WTC11 (cell line): Measurements from ENCODE around the gene ZNF200. TPM values are rescaled to one million over a fixed set of nuclear protein-coding genes. Genes with fewer than 3 reads are reported as not detected.

Experiments
- ATAC-seq: fragments of 200-7000 bp; cut with Tn5 transposase; 2 replicates; pipeline ENCODE4 v1.10.0; 2021; ENCODE audit warnings: mild to moderate bottlenecking, moderate library complexity
- CTCF ChIA-PET: fragments of 300-600 bp; sonication (Branson Sonifier 250); formaldehyde crosslinking; loops from one replicate; lab custom pipeline; 2021; ENCODE audit warnings: antibody characterized with exemption; lab: Charles Lee
- POLR2A ChIA-PET: fragments of 350-600 bp; sonication (Branson Sonifier 250); formaldehyde crosslinking; loops from one replicate; lab custom pipeline; 2021; ENCODE audit warnings: antibody characterized with exemption; lab: Charles Lee
- DNase-seq: peaks from one replicate; pipeline ENCODE4 v3.0.0; 2021; ENCODE audit warnings: low spot score
- H3K27ac Mint-ChIP-seq: 2 replicates; pipeline ENCODE4 v1.8.0; 2021; ENCODE audit warnings: mixed read lengths
- H3K27me3 Mint-ChIP-seq: 2 replicates; pipeline ENCODE4 v1.8.0; 2021; ENCODE audit warnings: low read depth, mild to moderate bottlenecking, moderate library complexity, mixed read lengths
- H3K36me3 Mint-ChIP-seq: 2 replicates; pipeline ENCODE4 v1.8.0; 2021; ENCODE audit warnings: mixed read lengths
- H3K4me1 Mint-ChIP-seq: 2 replicates; pipeline ENCODE4 v1.8.0; 2022; ENCODE audit warnings: mixed read lengths
- H3K4me3 Mint-ChIP-seq: 2 replicates; pipeline ENCODE4 v1.8.0; 2021; ENCODE audit warnings: mild to moderate bottlenecking, moderate library complexity, mixed read lengths
- H3K9me3 Mint-ChIP-seq: 2 replicates; pipeline ENCODE4 v1.8.0; 2021; ENCODE audit warnings: mixed read lengths
- ATF2 ChIP-seq: sonication (generic); formaldehyde crosslinking; IDR thresholded peaks from 2 replicates; pipeline ENCODE4 v1.8.1; 2022; ENCODE audit warnings: low read depth, missing genetic modification reagents, borderline replicate concordance
- ATF3 ChIP-seq: sonication (generic); formaldehyde crosslinking; conservative IDR thresholded peaks from 2 replicates; pipeline ENCODE4 v1.8.1; 2022; ENCODE audit warnings: mild to moderate bottlenecking, missing genetic modification reagents
- CBFB ChIP-seq: sonication (generic); formaldehyde crosslinking; IDR thresholded peaks from 2 replicates; pipeline ENCODE4 v1.8.1; 2022; ENCODE audit warnings: mild to moderate bottlenecking, low read depth, missing genetic modification reagents
- E2F1 ChIP-seq: sonication (generic); formaldehyde crosslinking; IDR thresholded peaks from 2 replicates; pipeline ENCODE4 v1.8.0; 2022; ENCODE audit warnings: mild to moderate bottlenecking, missing genetic modification reagents
- E2F4 ChIP-seq: sonication (generic); formaldehyde crosslinking; IDR thresholded peaks from 2 replicates; pipeline ENCODE4 v1.8.1; 2022; ENCODE audit warnings: low read depth, mild to moderate bottlenecking, moderate library complexity, missing genetic modification reagents, borderline replicate concordance
- FOXK1 ChIP-seq: sonication (generic); formaldehyde crosslinking; IDR thresholded peaks from 2 replicates; pipeline ENCODE4 v1.8.0; 2022; ENCODE audit warnings: mild to moderate bottlenecking, moderate library complexity, missing genetic modification reagents
- IRF1 ChIP-seq: sonication (generic); formaldehyde crosslinking; IDR thresholded peaks from 2 replicates; pipeline ENCODE4 v1.8.0; 2023; ENCODE audit warnings: missing genetic modification reagents
- JAZF1 ChIP-seq: fragments of 250-450 bp; sonication (Bioruptor Pico); IDR thresholded peaks from 2 replicates; pipeline ENCODE4 v1.9.0; 2021; ENCODE audit warnings: moderate library complexity, mild to moderate bottlenecking, inconsistent platforms
- JUN ChIP-seq: sonication (generic); formaldehyde crosslinking; IDR thresholded peaks from 2 replicates; pipeline ENCODE4 v1.8.0; 2023; ENCODE audit warnings: mild to moderate bottlenecking, missing genetic modification reagents
- MYBL2 ChIP-seq: sonication (generic); formaldehyde crosslinking; IDR thresholded peaks from 2 replicates; pipeline ENCODE4 v1.8.1; 2023; ENCODE audit warnings: mild to moderate bottlenecking, moderate library complexity, missing genetic modification reagents
- NR2C2 ChIP-seq: sonication (generic); formaldehyde crosslinking; IDR thresholded peaks from 2 replicates; pipeline ENCODE4 v1.8.0; 2022; ENCODE audit warnings: mild to moderate bottlenecking, missing genetic modification reagents
- NR3C1 ChIP-seq: sonication (generic); formaldehyde crosslinking; conservative IDR thresholded peaks from 2 replicates; pipeline ENCODE4 v1.8.1; 2023; ENCODE audit warnings: low read depth, mild to moderate bottlenecking, missing genetic modification reagents
- PRDM15 ChIP-seq: sonication (generic); formaldehyde crosslinking; IDR thresholded peaks from 2 replicates; pipeline ENCODE4 v1.8.0; 2022; ENCODE audit warnings: missing genetic modification reagents
- TCF7 ChIP-seq: sonication (generic); formaldehyde crosslinking; IDR thresholded peaks from 2 replicates; pipeline ENCODE4 v1.8.0; 2022; ENCODE audit warnings: mild to moderate bottlenecking, low read depth, missing genetic modification reagents, moderate library complexity
- TEAD4 ChIP-seq: sonication (generic); formaldehyde crosslinking; IDR thresholded peaks from 2 replicates; pipeline ENCODE4 v1.8.0; 2022; ENCODE audit warnings: mild to moderate bottlenecking, missing genetic modification reagents
- USF2 ChIP-seq: sonication (generic); formaldehyde crosslinking; IDR thresholded peaks from 2 replicates; pipeline ENCODE4 v1.8.1; 2023; ENCODE audit warnings: mild to moderate bottlenecking, missing genetic modification reagents, moderate library complexity
- ZNF121 ChIP-seq: sonication (generic); formaldehyde crosslinking; IDR thresholded peaks from 2 replicates; pipeline ENCODE4 v1.8.0; 2023; ENCODE audit warnings: missing genetic modification reagents
- ZNF416 ChIP-seq: fragments of 250-450 bp; sonication (Bioruptor Pico); IDR thresholded peaks from 2 replicates; pipeline ENCODE4 v1.9.0; 2021; ENCODE audit warnings: mild to moderate bottlenecking, inconsistent platforms
- ZNF423 ChIP-seq: fragments of 250-450 bp; sonication (Bioruptor Pico); IDR thresholded peaks from 2 replicates; pipeline ENCODE4 v2.1.2; 2022; ENCODE audit warnings: mild to moderate bottlenecking, moderate library complexity
- total RNA-seq: library from RNA; stranded (reverse); gene quantifications from 3 replicates; pipeline ENCODE4 v1.2.3, GENCODE V29; 2021

ZNF200 gene
- total RNA-seq, 1 experiment from 2014 or later, result 9.7 TPM

- Mint-ChIP-seq H3K27ac (no peak overlapping the region), H3K4me1 (no peaks in the 10 kb centered on the region), H3K27me3 (peaks cover 23% of the 10 kb centered on the region), H3K9me3 (peaks cover 72% of the 10 kb centered on the region), H3K4me3 (no peak overlapping the region), H3K36me3 (peaks cover 49% of the 10 kb centered on the region)
- no peak for ATAC-seq
- no peak for DNase-seq
- TF ChIP-seq JAZF1 (no peak), NR2C2 (CRISPR knock-in tag) (no peak), ATF3 (CRISPR knock-in tag) (no peak), E2F4 (no peak), CBFB (CRISPR knock-in tag) (no peak), USF2 (CRISPR knock-in tag) (no peak), ZNF121 (no peak), IRF1 (CRISPR knock-in tag) (no peak), FOXK1 (no peak), ZNF423 (CRISPR knock-in tag) (no peak), ZNF416 (no peak), ATF2 (CRISPR knock-in tag) (no peak), TEAD4 (no peak), JUN (CRISPR knock-in tag) (no peak)
- POLR2A ChIA-PET, result no interaction called here
- CTCF ChIA-PET, result no interaction called here
These were observed 14.1 kb downstream of the ZNF200 start for GRCh38 chr16:3220839-3221238.

- ATAC-seq, result no peak
- no peak overlapping the region for H3K27ac Mint-ChIP-seq
- DNase-seq, result no peak
- peaks cover 62% of the 10 kb centered on the region for H3K9me3 Mint-ChIP-seq
- ChIA-PET POLR2A (no interaction called here), CTCF (no interaction called here)
- peaks cover 11% of the 10 kb centered on the region for H3K36me3 Mint-ChIP-seq
- H3K4me1 Mint-ChIP-seq, result no peaks in the 10 kb centered on the region
- H3K27me3 Mint-ChIP-seq, result peaks cover 54% of the 10 kb centered on the region
- TF ChIP-seq JAZF1 (no peak), MYBL2 (CRISPR knock-in tag) (no peak), PRDM15 (no peak), E2F1 (CRISPR knock-in tag) (no peak), TCF7 (CRISPR knock-in tag) (no peak), NR3C1 (CRISPR knock-in tag) (no peak), IRF1 (CRISPR knock-in tag) (no peak)
- H3K4me3 Mint-ChIP-seq, result no peak overlapping the region
These were observed 18.7 kb downstream of the ZNF200 start for GRCh38 chr16:3216263-3216640.
